ENCODE measurements around the gene DISP3. TPM values are rescaled to one million over a fixed set of nuclear protein-coding genes. Genes with fewer than 3 reads are reported as not detected.
"Not testable (repeated sequence)": the region's sequence is repeated elsewhere in the genome, so short reads cannot be mapped to it uniquely, and the experiment has no call there.

Gene DISP3
- total RNA-seq, 3 donors from 2014 or later = 0.23 to 0.57 (median 0.29) TPM

- no peak overlapping the region for H3K4me3 Mint-ChIP-seq
- H3K36me3 Mint-ChIP-seq (ENCODE audit: insufficient read depth) = no peaks in the 10 kb centered on the region
- ATAC-seq = no peak
- H3K4me1 Mint-ChIP-seq (ENCODE audit: low read depth) = no peaks in the 10 kb centered on the region
- peaks cover 32% of the 10 kb centered on the region for H3K27me3 Mint-ChIP-seq (ENCODE audit: low read depth)
- no peaks in the 10 kb centered on the region for H3K9me3 Mint-ChIP-seq
- no peak for DNase-seq
Observed at GRCh38 chr1:11579506-11579905, 100.6 kb downstream of the DISP3 start.

DNA sequence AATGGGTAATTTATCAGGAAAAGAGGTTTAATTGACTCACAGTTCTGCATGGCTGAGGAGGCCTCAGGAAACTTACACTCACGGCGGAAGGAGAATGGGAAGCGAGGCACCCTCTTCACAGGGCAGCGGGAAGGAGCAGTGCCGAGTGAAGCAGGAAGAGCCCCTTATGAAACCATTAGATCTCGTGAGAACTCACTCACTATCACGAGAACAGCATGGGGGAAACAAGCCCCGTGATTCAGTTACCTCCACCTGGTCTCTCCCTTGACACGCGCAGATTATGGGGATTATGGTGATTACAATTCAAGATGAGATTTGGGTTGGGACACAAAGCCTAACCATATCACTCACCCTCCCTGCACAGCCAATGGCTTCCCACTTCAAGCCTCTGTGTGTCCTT, 101.1 kb downstream of the DISP3 start:
- not testable (repeated sequence) for H3K36me3 Mint-ChIP-seq (ENCODE audit: insufficient read depth); ATAC-seq; H3K4me3 Mint-ChIP-seq; H3K4me1 Mint-ChIP-seq (ENCODE audit: low read depth); H3K9me3 Mint-ChIP-seq; DNase-seq
- H3K27me3 Mint-ChIP-seq (ENCODE audit: low read depth) = peaks cover 33% of the 10 kb centered on the region

DNA sequence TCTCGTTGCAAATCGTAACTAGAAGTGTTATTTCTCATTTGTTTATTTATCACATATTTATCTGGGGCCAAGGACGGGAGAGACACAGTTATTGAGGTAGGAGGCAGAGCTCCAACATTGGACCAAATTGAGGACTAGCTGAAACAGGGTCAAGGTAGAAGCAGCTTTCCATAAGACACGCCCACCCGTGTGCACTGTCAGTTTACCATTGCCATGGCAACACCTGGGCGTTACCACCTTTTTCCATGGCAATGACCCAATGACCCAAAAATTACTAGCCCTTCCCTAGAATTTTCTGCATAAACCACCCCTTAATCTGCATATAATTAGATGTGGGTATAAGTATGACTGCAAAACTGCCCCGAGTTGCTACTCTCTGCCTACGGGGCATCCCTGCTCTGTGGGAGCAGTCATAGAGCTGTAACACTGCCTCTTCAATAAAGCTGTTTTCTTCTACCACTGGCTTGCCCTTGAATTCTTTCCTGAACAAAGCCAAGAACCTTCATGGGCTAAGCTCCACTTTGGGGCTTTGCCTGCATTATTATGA, 102.6 kb downstream of the DISP3 start:
- Mint-ChIP-seq H3K9me3 (no peaks in the 10 kb centered on the region), H3K4me1 (ENCODE audit: low read depth) (no peaks in the 10 kb centered on the region), H3K4me3 (no peak overlapping the region), H3K27me3 (ENCODE audit: low read depth) (peaks cover 40% of the 10 kb centered on the region), H3K36me3 (ENCODE audit: insufficient read depth) (no peaks in the 10 kb centered on the region)
- no peak for ATAC-seq
- no peak for DNase-seq

DNA sequence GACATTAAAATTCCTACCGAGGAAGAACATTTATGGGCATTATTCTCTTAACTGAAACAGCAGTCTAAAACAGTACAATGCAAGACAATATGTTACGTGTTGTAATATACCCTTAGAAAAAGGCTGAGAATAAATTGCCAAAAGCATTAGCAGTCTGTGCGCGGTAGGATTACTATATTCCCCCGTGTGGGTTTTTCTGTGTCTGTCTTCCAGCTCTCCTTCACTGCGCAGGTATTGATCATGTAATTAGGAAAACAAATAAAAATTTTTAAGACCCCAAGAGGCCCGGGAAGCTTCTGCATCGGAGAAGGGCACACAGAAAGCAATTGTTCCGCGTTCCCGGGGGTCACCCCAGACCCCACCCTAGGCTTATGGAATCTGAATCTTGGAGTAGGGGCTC, 106.4 kb downstream of the DISP3 start:
- ATAC-seq (no peak), DNase-seq (no peak)
- H3K36me3 Mint-ChIP-seq (ENCODE audit: insufficient read depth) = no peaks in the 10 kb centered on the region
- H3K27me3 Mint-ChIP-seq (ENCODE audit: low read depth) = peaks cover 42% of the 10 kb centered on the region
- H3K4me3 Mint-ChIP-seq = no peak overlapping the region
- H3K4me1 Mint-ChIP-seq (ENCODE audit: low read depth) = no peaks in the 10 kb centered on the region
- H3K9me3 Mint-ChIP-seq = peaks cover 3% of the 10 kb centered on the region

Other genes starting within 250 kb of the DISP3 start
- gene MTOR, start 216.6 kb upstream of the DISP3 start, total RNA-seq = 10 to 100 TPM; 46.4 to 49.6 (median 47.9) TPM
- gene UBIAD1, start 206.0 kb upstream of the DISP3 start, total RNA-seq = 10 to 100 TPM; 46.1 to 57.8 (median 47.4) TPM
- 1 to 10 TPM in 2 of 3 donors, under 1 TPM in 1; 0.81 to 1.8 (median 1.7) TPM for gene FBXO2, start 175.3 kb downstream of the DISP3 start, total RNA-seq
- 10 to 100 TPM; 12.6 to 13.6 (median 13.2) TPM for gene FBXO44, start 175.7 kb downstream of the DISP3 start, total RNA-seq
- gene FBXO6, start 185.0 kb downstream of the DISP3 start, total RNA-seq = 10 to 100 TPM; 12.8 to 21.1 (median 19.1) TPM
- gene MAD2L2, start 202.0 kb downstream of the DISP3 start, total RNA-seq = 10 to 100 TPM; 60.7 to 67.1 (median 63.0) TPM
- gene DRAXIN, start 212.6 kb downstream of the DISP3 start, total RNA-seq = under 1 TPM; 0.03 to 0.08 (median 0.05) TPM